ENCODE results near the gene DCLRE1A. TPM values are rescaled to one million over a fixed set of nuclear protein-coding genes. Genes with fewer than 3 reads are reported as not detected.

Gene DCLRE1A
- total and polyA plus RNA-seq, 2 experiments from 2014 or later = 6.1 to 13.8 TPM

DNA sequence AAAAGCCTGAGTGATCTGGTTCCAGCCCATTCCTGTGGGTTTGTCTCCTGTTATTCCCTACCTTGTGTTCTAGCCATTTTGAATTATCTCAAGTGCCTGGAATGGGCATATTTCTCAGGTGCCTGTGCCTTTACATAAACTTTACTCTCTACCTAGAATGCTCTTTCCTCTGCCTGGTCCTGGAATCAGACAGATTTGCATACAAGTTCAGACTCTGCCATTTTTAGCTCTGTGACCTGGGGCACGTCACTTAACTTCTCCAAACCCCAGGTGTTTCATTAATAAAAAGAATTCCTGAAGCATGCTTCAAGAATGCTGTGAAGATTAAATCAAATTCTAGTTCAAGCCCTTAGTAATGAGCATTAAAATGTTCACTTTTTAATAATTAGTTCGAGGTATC, 7.8 kb downstream of the DCLRE1A start:
- H3K9me2 ChIP-seq (ENCODE audit: insufficient read depth) = no peaks in the 10 kb centered on the region
- no peak for DNase-seq (ENCODE audit: low spot score)
- H3K27ac ChIP-seq (ENCODE audit: low read depth) = no peak overlapping the region
- Mint-ChIP-seq H3K9me3 (no peaks in the 10 kb centered on the region), H3K4me3 (no peak overlapping the region), H3K36me3 (ENCODE audit: low read depth) (peaks cover 17% of the 10 kb centered on the region; the same call in 2 of the 3 replicates), H3K27me3 (ENCODE audit: insufficient read depth, low read depth, poor library complexity) (peaks cover 2% of the 10 kb centered on the region), H3K27ac (no peak overlapping the region), H3K4me1 (peaks cover 18% of the 10 kb centered on the region; the same call in 2 of the 3 replicates)
- H3K4me1 ChIP-seq (ENCODE audit: insufficient read depth) = no peaks in the 10 kb centered on the region
- H2AFZ ChIP-seq = no peak overlapping the region
- H3K4me3 ChIP-seq = no peak overlapping the region
- no peak for ATAC-seq
- no peaks in the 10 kb centered on the region; the same call in 1 of the 2 replicates for H3K36me3 ChIP-seq (ENCODE audit: insufficient read depth)
- no peak overlapping the region for H3K4me2 ChIP-seq
- 0 out of 2 replicates have a peak, but pooled peaks cover under 1% of the 10 kb centered on the region for H3K79me2 ChIP-seq (replicated peaks; ENCODE audit: insufficient read depth)
- TF ChIP-seq, protein P1, sequence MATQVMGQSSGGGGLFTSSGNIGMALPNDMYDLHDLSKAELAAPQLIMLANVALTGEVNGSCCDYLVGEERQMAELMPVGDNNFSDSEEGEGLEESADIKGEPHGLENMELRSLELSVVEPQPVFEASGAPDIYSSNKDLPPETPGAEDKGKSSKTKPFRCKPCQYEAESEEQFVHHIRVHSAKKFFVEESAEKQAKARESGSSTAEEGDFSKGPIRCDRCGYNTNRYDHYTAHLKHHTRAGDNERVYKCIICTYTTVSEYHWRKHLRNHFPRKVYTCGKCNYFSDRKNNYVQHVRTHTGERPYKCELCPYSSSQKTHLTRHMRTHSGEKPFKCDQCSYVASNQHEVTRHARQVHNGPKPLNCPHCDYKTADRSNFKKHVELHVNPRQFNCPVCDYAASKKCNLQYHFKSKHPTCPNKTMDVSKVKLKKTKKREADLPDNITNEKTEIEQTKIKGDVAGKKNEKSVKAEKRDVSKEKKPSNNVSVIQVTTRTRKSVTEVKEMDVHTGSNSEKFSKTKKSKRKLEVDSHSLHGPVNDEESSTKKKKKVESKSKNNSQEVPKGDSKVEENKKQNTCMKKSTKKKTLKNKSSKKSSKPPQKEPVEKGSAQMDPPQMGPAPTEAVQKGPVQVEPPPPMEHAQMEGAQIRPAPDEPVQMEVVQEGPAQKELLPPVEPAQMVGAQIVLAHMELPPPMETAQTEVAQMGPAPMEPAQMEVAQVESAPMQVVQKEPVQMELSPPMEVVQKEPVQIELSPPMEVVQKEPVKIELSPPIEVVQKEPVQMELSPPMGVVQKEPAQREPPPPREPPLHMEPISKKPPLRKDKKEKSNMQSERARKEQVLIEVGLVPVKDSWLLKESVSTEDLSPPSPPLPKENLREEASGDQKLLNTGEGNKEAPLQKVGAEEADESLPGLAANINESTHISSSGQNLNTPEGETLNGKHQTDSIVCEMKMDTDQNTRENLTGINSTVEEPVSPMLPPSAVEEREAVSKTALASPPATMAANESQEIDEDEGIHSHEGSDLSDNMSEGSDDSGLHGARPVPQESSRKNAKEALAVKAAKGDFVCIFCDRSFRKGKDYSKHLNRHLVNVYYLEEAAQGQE (IDR thresholded peaks at IDR 0.05; ENCODE audit: unreplicated experiment) = no peak
- TF ChIP-seq, protein P2, sequence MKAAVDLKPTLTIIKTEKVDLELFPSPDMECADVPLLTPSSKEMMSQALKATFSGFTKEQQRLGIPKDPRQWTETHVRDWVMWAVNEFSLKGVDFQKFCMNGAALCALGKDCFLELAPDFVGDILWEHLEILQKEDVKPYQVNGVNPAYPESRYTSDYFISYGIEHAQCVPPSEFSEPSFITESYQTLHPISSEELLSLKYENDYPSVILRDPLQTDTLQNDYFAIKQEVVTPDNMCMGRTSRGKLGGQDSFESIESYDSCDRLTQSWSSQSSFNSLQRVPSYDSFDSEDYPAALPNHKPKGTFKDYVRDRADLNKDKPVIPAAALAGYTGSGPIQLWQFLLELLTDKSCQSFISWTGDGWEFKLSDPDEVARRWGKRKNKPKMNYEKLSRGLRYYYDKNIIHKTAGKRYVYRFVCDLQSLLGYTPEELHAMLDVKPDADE (IDR thresholded peaks at IDR 0.05) = no peak
- no peak for TF ChIP-seq CREB1 (CRISPR knock-in tag; IDR thresholded peaks at IDR 0.05; ENCODE audit: low read depth)
- no peak for TF ChIP-seq JUNB (IDR thresholded peaks at IDR 0.05; ENCODE audit: unreplicated experiment)
- no peaks in the 10 kb centered on the region for H3K27me3 ChIP-seq (ENCODE audit: insufficient read depth)
- H3F3A ChIP-seq (replicated peaks; ENCODE audit: low read depth) = no peaks in the 10 kb centered on the region
- no peaks in the 10 kb centered on the region for H4K20me1 ChIP-seq (replicated peaks; ENCODE audit: insufficient read depth)

DNA sequence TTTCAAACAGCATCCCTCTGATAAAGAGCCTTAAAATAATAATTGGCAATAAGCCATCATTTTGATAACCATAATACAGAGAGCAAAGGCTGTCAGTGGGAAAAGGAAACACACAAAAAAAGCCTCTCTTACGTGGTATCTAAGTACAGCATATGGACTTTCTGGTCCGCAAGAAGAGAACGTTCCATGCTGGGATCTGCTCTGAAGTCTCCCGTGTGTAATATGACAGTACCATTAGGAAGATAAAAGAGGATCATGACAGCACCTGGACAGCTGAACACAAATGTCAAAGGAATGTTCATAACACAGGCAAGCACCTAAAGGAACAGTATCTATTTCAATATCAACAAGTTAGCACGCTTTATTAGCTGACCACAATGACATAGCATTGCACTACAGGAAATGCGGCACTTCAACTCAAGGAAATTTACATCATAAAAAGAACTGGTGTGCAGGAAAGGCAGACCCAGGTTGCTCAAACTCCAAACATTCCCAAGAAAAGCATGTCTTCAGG, 9.9 kb downstream of the DCLRE1A start:
- H3K4me3 Mint-ChIP-seq = 0 out of 3 replicates have a peak overlapping the region, but pooled peaks have one; percentile 13
- H3K4me1 Mint-ChIP-seq = peaks cover 18% of the 10 kb centered on the region; the same call in 2 of the 3 replicates
- ATAC-seq (no peak), DNase-seq (ENCODE audit: low spot score) (peak; percentile 57)
- no peaks in the 10 kb centered on the region for H4K20me1 ChIP-seq (replicated peaks; ENCODE audit: insufficient read depth)
- no peak overlapping the region for H3K27ac ChIP-seq (ENCODE audit: low read depth)
- no peaks in the 10 kb centered on the region for H3K27me3 ChIP-seq (ENCODE audit: insufficient read depth)
- H3K9me3 Mint-ChIP-seq = no peaks in the 10 kb centered on the region
- H3K4me1 ChIP-seq (ENCODE audit: insufficient read depth) = no peaks in the 10 kb centered on the region
- H3K4me2 ChIP-seq = peak overlapping the region; percentile 9
- H3F3A ChIP-seq (replicated peaks; ENCODE audit: low read depth) = no peaks in the 10 kb centered on the region
- peak overlapping the region; percentile 86 for H3K27ac Mint-ChIP-seq
- peaks cover 20% of the 10 kb centered on the region; the same call in 2 of the 3 replicates for H3K36me3 Mint-ChIP-seq (ENCODE audit: low read depth)
- H2AFZ ChIP-seq = no peak overlapping the region
- H3K27me3 Mint-ChIP-seq (ENCODE audit: insufficient read depth, low read depth, poor library complexity) = peaks cover 2% of the 10 kb centered on the region
- TF ChIP-seq, protein P3, sequence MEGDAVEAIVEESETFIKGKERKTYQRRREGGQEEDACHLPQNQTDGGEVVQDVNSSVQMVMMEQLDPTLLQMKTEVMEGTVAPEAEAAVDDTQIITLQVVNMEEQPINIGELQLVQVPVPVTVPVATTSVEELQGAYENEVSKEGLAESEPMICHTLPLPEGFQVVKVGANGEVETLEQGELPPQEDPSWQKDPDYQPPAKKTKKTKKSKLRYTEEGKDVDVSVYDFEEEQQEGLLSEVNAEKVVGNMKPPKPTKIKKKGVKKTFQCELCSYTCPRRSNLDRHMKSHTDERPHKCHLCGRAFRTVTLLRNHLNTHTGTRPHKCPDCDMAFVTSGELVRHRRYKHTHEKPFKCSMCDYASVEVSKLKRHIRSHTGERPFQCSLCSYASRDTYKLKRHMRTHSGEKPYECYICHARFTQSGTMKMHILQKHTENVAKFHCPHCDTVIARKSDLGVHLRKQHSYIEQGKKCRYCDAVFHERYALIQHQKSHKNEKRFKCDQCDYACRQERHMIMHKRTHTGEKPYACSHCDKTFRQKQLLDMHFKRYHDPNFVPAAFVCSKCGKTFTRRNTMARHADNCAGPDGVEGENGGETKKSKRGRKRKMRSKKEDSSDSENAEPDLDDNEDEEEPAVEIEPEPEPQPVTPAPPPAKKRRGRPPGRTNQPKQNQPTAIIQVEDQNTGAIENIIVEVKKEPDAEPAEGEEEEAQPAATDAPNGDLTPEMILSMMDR (conservative IDR thresholded peaks at IDR 0.05; ENCODE audit: low read depth in 2 of 2) = no peak
- H3K79me2 ChIP-seq (replicated peaks; ENCODE audit: insufficient read depth) = no peaks in the 10 kb centered on the region
- H3K4me3 ChIP-seq = no peak overlapping the region
- H3K9me2 ChIP-seq (ENCODE audit: insufficient read depth) = no peaks in the 10 kb centered on the region
- H3K36me3 ChIP-seq (ENCODE audit: insufficient read depth) = no peaks in the 10 kb centered on the region; the same call in 1 of the 2 replicates

All from GM23338 (cell line).